ENCODE data around the gene FRMD3. TPM values are rescaled to one million over a fixed set of nuclear protein-coding genes. Genes with fewer than 3 reads are reported as not detected.

The FRMD3 gene
- total RNA-seq, 4 donors from 2014 or later: 7.9 to 13.4 (median 11.8) TPM

DNA sequence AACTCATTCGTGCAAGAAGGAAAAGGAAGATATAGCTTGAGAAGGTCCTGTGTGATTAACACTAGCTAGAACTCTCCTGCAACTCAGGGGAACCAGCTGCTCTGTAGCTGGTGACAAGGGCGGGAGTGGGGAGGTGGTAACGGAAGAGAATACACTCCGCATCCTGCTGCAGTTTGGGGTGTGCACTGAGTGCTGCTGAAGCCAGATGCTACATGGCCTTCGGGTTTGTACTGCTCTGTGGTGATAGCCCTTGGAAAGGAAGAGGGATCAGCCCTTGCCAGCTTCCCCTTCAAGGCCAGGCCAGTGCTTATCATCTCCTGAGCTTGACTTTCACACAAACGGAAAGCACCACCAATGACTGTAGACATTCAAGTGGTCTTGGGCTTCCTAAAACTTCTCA is 34.3 kb downstream of the FRMD3 start:
- Histone ChIP-seq H3K4me1 (peaks cover 0 to 5% (median 0%) of the 10 kb centered on the region in 4 donors), H3K4me3 (no peak overlapping the region), H3K27ac (replicated peaks in 1 of 4) (no peak overlapping the region), H3K9me3 (no peaks in the 10 kb centered on the region), H3K36me3 (no peaks in the 10 kb centered on the region), H3K27me3 (no peaks in the 10 kb centered on the region)
- TF ChIP-seq, protein P1, sequence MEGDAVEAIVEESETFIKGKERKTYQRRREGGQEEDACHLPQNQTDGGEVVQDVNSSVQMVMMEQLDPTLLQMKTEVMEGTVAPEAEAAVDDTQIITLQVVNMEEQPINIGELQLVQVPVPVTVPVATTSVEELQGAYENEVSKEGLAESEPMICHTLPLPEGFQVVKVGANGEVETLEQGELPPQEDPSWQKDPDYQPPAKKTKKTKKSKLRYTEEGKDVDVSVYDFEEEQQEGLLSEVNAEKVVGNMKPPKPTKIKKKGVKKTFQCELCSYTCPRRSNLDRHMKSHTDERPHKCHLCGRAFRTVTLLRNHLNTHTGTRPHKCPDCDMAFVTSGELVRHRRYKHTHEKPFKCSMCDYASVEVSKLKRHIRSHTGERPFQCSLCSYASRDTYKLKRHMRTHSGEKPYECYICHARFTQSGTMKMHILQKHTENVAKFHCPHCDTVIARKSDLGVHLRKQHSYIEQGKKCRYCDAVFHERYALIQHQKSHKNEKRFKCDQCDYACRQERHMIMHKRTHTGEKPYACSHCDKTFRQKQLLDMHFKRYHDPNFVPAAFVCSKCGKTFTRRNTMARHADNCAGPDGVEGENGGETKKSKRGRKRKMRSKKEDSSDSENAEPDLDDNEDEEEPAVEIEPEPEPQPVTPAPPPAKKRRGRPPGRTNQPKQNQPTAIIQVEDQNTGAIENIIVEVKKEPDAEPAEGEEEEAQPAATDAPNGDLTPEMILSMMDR (IDR thresholded peaks at IDR 0.05): no peak
- TF ChIP-seq EP300 (IDR thresholded peaks at IDR 0.05) (no peak), POLR2A (IDR thresholded peaks at IDR 0.05; ENCODE audit: low read depth) (no peak)
- intact Hi-C loops (cut with DNase I): no loop called here
- WGBS: 80% methylated on average over 6 of the region's 6 CpGs
- DNase-seq (ENCODE audit: extremely low spot score): no peak

DNA sequence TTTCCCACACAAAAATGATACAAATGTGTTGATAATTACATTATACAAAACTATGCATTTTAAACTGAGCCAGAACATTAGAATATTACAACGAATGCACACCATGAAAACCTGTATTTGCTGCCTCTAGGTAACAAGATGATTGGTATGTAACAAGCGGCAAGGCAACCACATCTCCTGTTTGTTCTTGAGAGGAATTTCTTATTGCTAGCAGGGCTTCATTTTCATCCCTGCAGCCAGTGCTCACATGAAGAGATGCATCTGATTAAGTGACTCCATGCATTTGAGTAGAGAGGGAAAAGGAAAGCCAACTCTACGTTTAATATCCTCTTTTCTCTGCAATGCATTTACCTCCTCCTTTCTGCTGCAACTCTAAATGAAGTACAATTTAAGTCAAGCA is 36.6 kb downstream of the FRMD3 start:
- Histone ChIP-seq H3K4me1 (no peaks in the 10 kb centered on the region), H3K36me3 (no peaks in the 10 kb centered on the region), H3K27me3 (no peaks in the 10 kb centered on the region), H3K9me3 (no peaks in the 10 kb centered on the region), H3K27ac (replicated peaks in 1 of 4) (no peak overlapping the region), H3K4me3 (no peak overlapping the region)
- WGBS: 73% methylated on average over 3 of the region's 3 CpGs
- intact Hi-C loops (cut with DNase I): no loop called here
- DNase-seq (ENCODE audit: extremely low spot score): no peak
- TF ChIP-seq EP300 (IDR thresholded peaks at IDR 0.05) (no peak), POLR2AphosphoS5 (IDR thresholded peaks at IDR 0.05) (no peak), POLR2A (IDR thresholded peaks at IDR 0.05; ENCODE audit: low read depth) (no peak)
- TF ChIP-seq, protein P1 (IDR thresholded peaks at IDR 0.05): no peak

DNA sequence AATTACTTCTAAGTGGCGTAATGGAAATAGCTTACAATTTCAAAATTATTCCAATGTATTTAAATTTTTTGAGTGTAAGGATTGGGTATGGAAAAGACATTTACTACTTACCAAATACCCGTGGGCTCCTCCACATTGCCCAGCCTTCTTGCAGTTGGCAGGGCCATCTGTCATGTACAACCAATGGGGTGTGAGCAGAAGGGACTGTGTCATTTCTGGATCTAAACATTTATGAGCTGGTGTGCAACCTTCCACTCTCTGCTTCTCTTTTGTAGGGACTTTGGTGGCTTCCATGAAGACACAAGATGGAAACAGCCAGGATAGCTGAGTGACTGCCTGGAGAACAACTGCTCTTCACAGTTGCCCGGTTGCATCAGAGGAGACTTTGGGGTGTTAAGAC is 40.8 kb downstream of the FRMD3 start:
- Histone ChIP-seq H3K4me3 (no peak overlapping the region), H3K27ac (replicated peaks in 1 of 4) (no peak overlapping the region), H3K9me3 (no peaks in the 10 kb centered on the region), H3K27me3 (no peaks in the 10 kb centered on the region), H3K4me1 (peaks cover 0 to 2% (median 0%) of the 10 kb centered on the region in 4 donors), H3K36me3 (no peaks in the 10 kb centered on the region)
- WGBS: 97% methylated on average over 3 of the region's 3 CpGs
- intact Hi-C loops (cut with DNase I): no loop called here
- no peak for TF ChIP-seq EP300 (IDR thresholded peaks at IDR 0.05)
- TF ChIP-seq, protein P1 (IDR thresholded peaks at IDR 0.05): no peak
- TF ChIP-seq POLR2A (IDR thresholded peaks at IDR 0.05; ENCODE audit: low read depth): no peak
- no peak for TF ChIP-seq POLR2AphosphoS5 (IDR thresholded peaks at IDR 0.05)
- no peak for DNase-seq (ENCODE audit: extremely low spot score)

DNA sequence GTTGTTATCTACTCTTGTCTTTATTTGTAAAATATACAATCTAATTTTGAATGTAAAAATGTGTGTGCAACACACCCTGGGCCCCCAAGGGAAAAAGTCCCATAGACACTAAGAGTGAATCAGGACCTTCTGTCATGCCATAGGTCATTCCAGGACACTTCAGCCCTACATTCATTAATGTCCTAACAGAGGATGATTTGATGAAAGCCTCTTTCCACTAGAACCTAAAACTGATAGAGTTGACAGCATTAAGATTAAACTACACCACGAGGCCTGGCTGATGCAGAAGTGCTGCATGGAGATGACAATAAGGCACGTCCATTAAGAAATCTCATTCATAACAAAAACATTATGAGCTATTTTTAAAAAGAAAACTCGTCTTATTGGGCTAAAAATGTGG is 46.2 kb downstream of the FRMD3 start:
- WGBS: 74% methylated on average over 3 of the region's 3 CpGs
- Histone ChIP-seq H3K27ac (replicated peaks in 1 of 4) (no peak overlapping the region), H3K9me3 (no peaks in the 10 kb centered on the region), H3K36me3 (no peaks in the 10 kb centered on the region), H3K4me1 (peaks cover 0 to 12% (median 0%) of the 10 kb centered on the region in 4 donors), H3K27me3 (no peaks in the 10 kb centered on the region), H3K4me3 (no peak overlapping the region)
- intact Hi-C loops (cut with DNase I): no loop called here
- no peak for DNase-seq (ENCODE audit: extremely low spot score)
- TF ChIP-seq, protein P1 (IDR thresholded peaks at IDR 0.05): no peak
- no peak for TF ChIP-seq EP300 (IDR thresholded peaks at IDR 0.05)
- TF ChIP-seq POLR2AphosphoS5 (IDR thresholded peaks at IDR 0.05): no peak
- TF ChIP-seq POLR2A (IDR thresholded peaks at IDR 0.05; ENCODE audit: low read depth): no peak

DNA sequence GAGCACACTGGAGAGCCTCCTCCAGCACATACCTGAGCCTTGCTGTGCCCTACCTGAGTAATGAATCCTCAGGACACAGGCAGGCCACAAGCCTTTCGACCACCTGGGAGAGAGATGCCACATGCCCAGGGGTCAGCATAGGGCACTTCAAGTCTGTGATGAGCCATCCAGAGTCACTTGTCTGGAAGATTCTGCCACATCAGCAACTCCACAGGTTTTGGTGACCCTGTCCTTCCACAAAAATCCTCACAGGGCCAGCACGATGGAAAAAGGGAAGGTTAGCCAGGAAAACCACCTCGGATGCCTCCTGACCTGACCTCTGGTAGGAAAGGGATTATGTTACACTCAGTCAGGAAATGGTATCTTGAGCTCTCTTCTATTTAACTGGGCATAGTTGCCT is 46.8 kb downstream of the FRMD3 start:
- Histone ChIP-seq H3K27ac (replicated peaks in 1 of 4) (no peak overlapping the region), H3K36me3 (no peaks in the 10 kb centered on the region), H3K4me1 (peaks cover 0 to 12% (median 0%) of the 10 kb centered on the region in 4 donors), H3K27me3 (no peaks in the 10 kb centered on the region), H3K9me3 (no peaks in the 10 kb centered on the region), H3K4me3 (no peak overlapping the region)
- no peak for DNase-seq (ENCODE audit: extremely low spot score)
- TF ChIP-seq, protein P1 (IDR thresholded peaks at IDR 0.05): no peak
- TF ChIP-seq POLR2A (IDR thresholded peaks at IDR 0.05; ENCODE audit: low read depth): no peak
- TF ChIP-seq EP300 (IDR thresholded peaks at IDR 0.05): no peak
- TF ChIP-seq POLR2AphosphoS5 (IDR thresholded peaks at IDR 0.05): no peak
- intact Hi-C loops (cut with DNase I): no loop called here
- WGBS: 61% methylated on average over 3 of the region's 3 CpGs
